ENCODE results near the gene RHOT2.

Gene RHOT2

GRCh38 chr16:714558-715476 lies 46.9 kb downstream of the RHOT2 start, which contains the start of gene METRN:
Gene METRN (plus strand): TSS chr16:715118. CDS start chr16:715290, 172 bp downstream.
- no peaks in the 10 kb centered on the region for H3K9me3 ChIP-seq
- DNase-seq: peak; percentile 90 to 94
- H3K27me3 ChIP-seq: peaks cover 0 to 44% of the 10 kb centered on the region in 2 donors
- peak within 1 kb of the TSS; percentile 56 to 75 for H3K4me3 ChIP-seq
- H3K36me3 ChIP-seq: no peaks in the 10 kb centered on the region
- no peak within 1 kb of the TSS for H3K27ac ChIP-seq
- intact Hi-C loops (cut with DNase I; ENCODE audit: low total_unique reads): loop anchor here (2.0 to 5.0 kb wide), 2 partner anchors 26 to 342 kb away; partner anchors contain the start of gene CIAO3
- TF ChIP-seq CTCF (IDR thresholded peaks at IDR 0.05): no peak
- H3K4me1 ChIP-seq: peaks cover 0 to 44% (median 27%) of the 10 kb centered on the region in 4 donors

- Histone ChIP-seq H3K4me1 (peaks cover 0 to 46% (median 31%) of the 10 kb centered on the region in 4 donors), H3K27me3 (peaks cover 0 to 36% of the 10 kb centered on the region in 2 donors), H3K9me3 (no peaks in the 10 kb centered on the region), H3K4me3 (peak overlapping the region; percentile 56 to 75), H3K27ac (no peak overlapping the region), H3K36me3 (no peaks in the 10 kb centered on the region)
- no peak for DNase-seq
- intact Hi-C loops (cut with DNase I; ENCODE audit: low total_unique reads): loop anchor here (2.0 kb wide), 1 partner anchor 25 kb away; the partner anchor contains the start of gene CIAO3
- TF ChIP-seq CTCF (IDR thresholded peaks at IDR 0.05): no peak
Measured at GRCh38 chr16:715477-716199, 47.7 kb downstream of the RHOT2 start.

GRCh38 chr16:716200-716568 lies 48.3 kb downstream of the RHOT2 start:
- Histone ChIP-seq H3K36me3 (no peaks in the 10 kb centered on the region), H3K27me3 (peaks cover 0 to 31% of the 10 kb centered on the region in 2 donors), H3K4me3 (peak overlapping the region; percentile 56 to 75), H3K9me3 (no peaks in the 10 kb centered on the region), H3K27ac (no peak overlapping the region), H3K4me1 (peaks cover 0 to 50% (median 31%) of the 10 kb centered on the region in 4 donors)
- intact Hi-C loops (cut with DNase I; ENCODE audit: low total_unique reads): no loop called here
- no peak for DNase-seq
- TF ChIP-seq CTCF (IDR thresholded peaks at IDR 0.05): no peak

- Histone ChIP-seq H3K27me3 (peaks cover 0 to 24% of the 10 kb centered on the region in 2 donors), H3K36me3 (no peaks in the 10 kb centered on the region), H3K9me3 (no peaks in the 10 kb centered on the region), H3K4me3 (no peak overlapping the region), H3K4me1 (peaks cover 0 to 55% (median 35%) of the 10 kb centered on the region in 4 donors), H3K27ac (no peak overlapping the region)
- DNase-seq: no peak
- no peak for TF ChIP-seq CTCF (IDR thresholded peaks at IDR 0.05)
- intact Hi-C loops (cut with DNase I; ENCODE audit: low total_unique reads): no loop called here
Measured at GRCh38 chr16:716768-717325, 48.9 kb downstream of the RHOT2 start.

- no peak overlapping the region for H3K27ac ChIP-seq
- H3K27me3 ChIP-seq: peaks cover 0 to 19% of the 10 kb centered on the region in 2 donors
- no peaks in the 10 kb centered on the region for H3K36me3 ChIP-seq
- intact Hi-C loops (cut with DNase I; ENCODE audit: low total_unique reads): no loop called here
- no peak for DNase-seq
- H3K4me3 ChIP-seq: no peak overlapping the region
- TF ChIP-seq CTCF (IDR thresholded peaks at IDR 0.05): no peak
- peaks cover 0 to 59% (median 39%) of the 10 kb centered on the region in 4 donors for H3K4me1 ChIP-seq
- H3K9me3 ChIP-seq: no peaks in the 10 kb centered on the region
Measured at GRCh38 chr16:717450-718245, 49.7 kb downstream of the RHOT2 start.
